WTC11 (cell line): ENCODE results near the gene NPB. TPM values are rescaled to one million over a fixed set of nuclear protein-coding genes. Genes with fewer than 3 reads are reported as not detected.
A peak's percentile ranks its signal among the peaks of the same experiment; 100 is the strongest.

ENCODE experiments used
- ATAC-seq: fragments of 200-7000 bp; cut with Tn5 transposase; 2 replicates; pipeline ENCODE4 v1.10.0; 2021; ENCODE audit warnings: mild to moderate bottlenecking, moderate library complexity
- CTCF ChIA-PET: fragments of 300-600 bp; sonication (Branson Sonifier 250); formaldehyde crosslinking; loops from one replicate; lab custom pipeline; 2021; ENCODE audit warnings: antibody characterized with exemption; lab: Charles Lee
- POLR2A ChIA-PET: fragments of 350-600 bp; sonication (Branson Sonifier 250); formaldehyde crosslinking; loops from one replicate; lab custom pipeline; 2021; ENCODE audit warnings: antibody characterized with exemption; lab: Charles Lee
- DNase-seq: peaks from one replicate; pipeline ENCODE4 v3.0.0; 2021; ENCODE audit warnings: low spot score
- H3K27ac Mint-ChIP-seq: 2 replicates; pipeline ENCODE4 v1.8.0; 2021; ENCODE audit warnings: mixed read lengths
- H3K27me3 Mint-ChIP-seq: 2 replicates; pipeline ENCODE4 v1.8.0; 2021; ENCODE audit warnings: low read depth, mild to moderate bottlenecking, moderate library complexity, mixed read lengths
- H3K36me3 Mint-ChIP-seq: 2 replicates; pipeline ENCODE4 v1.8.0; 2021; ENCODE audit warnings: mixed read lengths
- H3K4me1 Mint-ChIP-seq: 2 replicates; pipeline ENCODE4 v1.8.0; 2022; ENCODE audit warnings: mixed read lengths
- H3K4me3 Mint-ChIP-seq: 2 replicates; pipeline ENCODE4 v1.8.0; 2021; ENCODE audit warnings: mild to moderate bottlenecking, moderate library complexity, mixed read lengths
- H3K9me3 Mint-ChIP-seq: 2 replicates; pipeline ENCODE4 v1.8.0; 2021; ENCODE audit warnings: mixed read lengths
- ARID4B ChIP-seq: sonication (generic); formaldehyde crosslinking; IDR thresholded peaks from 2 replicates; pipeline ENCODE4 v1.8.0; 2023; ENCODE audit warnings: missing genetic modification reagents, mild to moderate bottlenecking, borderline replicate concordance
- CREB1 ChIP-seq: sonication (generic); formaldehyde crosslinking; IDR thresholded peaks from 2 replicates; pipeline ENCODE4 v1.8.0; 2023; ENCODE audit warnings: mild to moderate bottlenecking, missing genetic modification reagents
- CREM ChIP-seq: sonication (generic); formaldehyde crosslinking; IDR thresholded peaks from 2 replicates; pipeline ENCODE4 v1.8.1; 2022; ENCODE audit warnings: mild to moderate bottlenecking, missing genetic modification reagents, moderate library complexity
- ETV6 ChIP-seq: sonication (generic); formaldehyde crosslinking; IDR thresholded peaks from 2 replicates; pipeline ENCODE4 v1.8.1; 2022; ENCODE audit warnings: mild to moderate bottlenecking, missing genetic modification reagents
- GRHL2 ChIP-seq: fragments of 250-450 bp; sonication (Bioruptor Pico); IDR thresholded peaks from 2 replicates; pipeline ENCODE4 v1.8.0; 2022; ENCODE audit warnings: mild to moderate bottlenecking, moderate library complexity; ENCODE audit not compliant: insufficient replicate concordance, severe bottlenecking
- IRF1 ChIP-seq: sonication (generic); formaldehyde crosslinking; IDR thresholded peaks from 2 replicates; pipeline ENCODE4 v1.8.0; 2023; ENCODE audit warnings: missing genetic modification reagents
- KAT7 ChIP-seq: sonication (generic); formaldehyde crosslinking; IDR thresholded peaks from 2 replicates; pipeline ENCODE4 v1.8.1; 2023; ENCODE audit warnings: missing genetic modification reagents, mild to moderate bottlenecking, borderline replicate concordance
- MLX ChIP-seq: sonication (generic); formaldehyde crosslinking; IDR thresholded peaks from 2 replicates; pipeline ENCODE4 v1.8.1; 2023; ENCODE audit warnings: mild to moderate bottlenecking, missing genetic modification reagents, moderate library complexity
- NR1H2 ChIP-seq: sonication (generic); formaldehyde crosslinking; IDR thresholded peaks from 2 replicates; pipeline ENCODE4 v1.9.0; 2021; ENCODE audit warnings: mild to moderate bottlenecking, moderate library complexity, missing genetic modification reagents
- SMAD3 ChIP-seq: sonication (generic); formaldehyde crosslinking; IDR thresholded peaks from 2 replicates; pipeline ENCODE4 v1.8.0; 2022; ENCODE audit warnings: missing genetic modification reagents, mild to moderate bottlenecking, borderline replicate concordance
- USF2 ChIP-seq: sonication (generic); formaldehyde crosslinking; IDR thresholded peaks from 2 replicates; pipeline ENCODE4 v1.8.1; 2023; ENCODE audit warnings: mild to moderate bottlenecking, missing genetic modification reagents, moderate library complexity
- ZBTB21 ChIP-seq: sonication (generic); formaldehyde crosslinking; IDR thresholded peaks from 2 replicates; pipeline ENCODE4 v1.8.1; 2023; ENCODE audit warnings: mild to moderate bottlenecking, missing genetic modification reagents, borderline replicate concordance
- ZBTB43 ChIP-seq: sonication (generic); formaldehyde crosslinking; IDR thresholded peaks from 2 replicates; pipeline ENCODE4 v1.8.1; 2023; ENCODE audit warnings: mild to moderate bottlenecking, missing genetic modification reagents
- ZMAT4 ChIP-seq: fragments of 250-450 bp; sonication (Bioruptor Pico); IDR thresholded peaks from 2 replicates; pipeline ENCODE4 v1.9.0; 2021; ENCODE audit warnings: mild to moderate bottlenecking
- ZNF219 ChIP-seq: sonication (generic); formaldehyde crosslinking; IDR thresholded peaks from 2 replicates; pipeline ENCODE4 v1.8.0; 2023; ENCODE audit warnings: missing genetic modification reagents, mild to moderate bottlenecking, borderline replicate concordance
- ZNF263 ChIP-seq: sonication (generic); formaldehyde crosslinking; IDR thresholded peaks from 2 replicates; pipeline ENCODE4 v1.8.1; 2022; ENCODE audit warnings: low read depth, mild to moderate bottlenecking, moderate library complexity, missing genetic modification reagents
- ZNF396 ChIP-seq: fragments of 250-450 bp; sonication (Bioruptor Pico); IDR thresholded peaks from 2 replicates; pipeline ENCODE4 v1.8.0; 2021; ENCODE audit warnings: mild to moderate bottlenecking, moderate library complexity, borderline replicate concordance
- ZNF671 ChIP-seq: fragments of 250-450 bp; sonication (Bioruptor Pico); IDR thresholded peaks from 2 replicates; pipeline ENCODE4 v1.8.0; 2021; ENCODE audit warnings: mild to moderate bottlenecking
- total RNA-seq: library from RNA; stranded (reverse); gene quantifications from 3 replicates; pipeline ENCODE4 v1.2.3, GENCODE V29; 2021

NPB gene
- total RNA-seq, 1 experiment from 2014 or later, result 1.9 TPM

GRCh38 chr17:81905424-81905875 is 3.4 kb downstream of the NPB start (continued):
- no peak for TF ChIP-seq KAT7
- TF ChIP-seq GRHL2 (CRISPR knock-in tag), result no peak
- TF ChIP-seq ZBTB43, result no peak
- TF ChIP-seq ZNF396 (CRISPR knock-in tag), result no peak

GRCh38 chr17:81905993-81906392 is 4.0 kb downstream of the NPB start:
- ATAC-seq, result no peak
- DNase-seq, result no peak
- H3K27me3 Mint-ChIP-seq, result peaks cover 7% of the 10 kb centered on the region
- peaks cover 3% of the 10 kb centered on the region; the same call in 1 of the 2 replicates for H3K4me1 Mint-ChIP-seq
- H3K9me3 Mint-ChIP-seq, result no peaks in the 10 kb centered on the region
- ChIA-PET CTCF (no interaction called here), POLR2A (no interaction called here)
- no peak overlapping the region for H3K27ac Mint-ChIP-seq
- no peak overlapping the region for H3K4me3 Mint-ChIP-seq
- no peaks in the 10 kb centered on the region for H3K36me3 Mint-ChIP-seq
- no peak for TF ChIP-seq IRF1
- no peak for TF ChIP-seq CREM
- TF ChIP-seq ETV6 (CRISPR knock-in tag), result no peak
- no peak for TF ChIP-seq NR1H2 (CRISPR knock-in tag)
- TF ChIP-seq ARID4B, result no peak
- TF ChIP-seq CREB1 (CRISPR knock-in tag), result no peak
- no peak for TF ChIP-seq SMAD3 (CRISPR knock-in tag)
- no peak for TF ChIP-seq KAT7
- TF ChIP-seq ZNF219, result no peak
- TF ChIP-seq ZBTB21 (CRISPR knock-in tag), result no peak
- no peak for TF ChIP-seq ZMAT4 (CRISPR knock-in tag)

- CTCF ChIA-PET, result no interaction called here
- TF ChIP-seq MLX (CRISPR knock-in tag), result no peak
- TF ChIP-seq ZNF263 (CRISPR knock-in tag), result no peak
- no peak for TF ChIP-seq ZNF671
- no peak for TF ChIP-seq USF2
- TF ChIP-seq, all 79 proteins: peak for 0
- POLR2A ChIA-PET, result no interaction called here
- no peaks in the 10 kb centered on the region for H3K9me3 Mint-ChIP-seq
- peaks cover under 1% of the 10 kb centered on the region for H3K27me3 Mint-ChIP-seq
- peak; percentile 60 for DNase-seq
- no peak for ATAC-seq
- H3K27ac Mint-ChIP-seq, result no peak overlapping the region
- peaks cover 3% of the 10 kb centered on the region; the same call in 1 of the 2 replicates for H3K4me1 Mint-ChIP-seq
- H3K36me3 Mint-ChIP-seq, result no peaks in the 10 kb centered on the region
- H3K4me3 Mint-ChIP-seq, result no peak overlapping the region
Measured at GRCh38 chr17:81906476-81907218, 4.6 kb downstream of the NPB start.
